GM19035 (cell line): ENCODE data around the gene ITGA1.

Experiments
- ATAC-seq: cut with Tn5 transposase; IDR thresholded peaks from one replicate; pipeline ENCODE4 v1.9.1; 2021; ENCODE audit not compliant: unreplicated experiment

Gene ITGA1

GRCh38 chr5:52894451-52894850 lies 106.7 kb downstream of the ITGA1 start:
- ATAC-seq, result no peak

GRCh38 chr5:52895075-52895474 lies 107.4 kb downstream of the ITGA1 start:
- ATAC-seq, result no peak

GRCh38 chr5:52895572-52896413 lies 108.1 kb downstream of the ITGA1 start:
- no peak for ATAC-seq

GRCh38 chr5:52896534-52897237 lies 109.0 kb downstream of the ITGA1 start:
- ATAC-seq, result no peak

GRCh38 chr5:52897238-52897614 lies 109.5 kb downstream of the ITGA1 start:
- no peak for ATAC-seq

GRCh38 chr5:52898961-52899680 lies 111.4 kb downstream of the ITGA1 start:
- no peak for ATAC-seq

GRCh38 chr5:52903142-52903541 lies 115.4 kb downstream of the ITGA1 start:
- ATAC-seq, result no peak

- ATAC-seq, result no peak
These were observed 118.6 kb downstream of the ITGA1 start for GRCh38 chr5:52906343-52906742.

GRCh38 chr5:52906845-52907244 lies 119.1 kb downstream of the ITGA1 start:
- no peak for ATAC-seq

GRCh38 chr5:52909192-52909591 lies 121.5 kb downstream of the ITGA1 start:
- no peak for ATAC-seq

GRCh38 chr5:52910071-52910470 lies 122.4 kb downstream of the ITGA1 start:
- ATAC-seq, result no peak

GRCh38 chr5:52915176-52915875 lies 127.6 kb downstream of the ITGA1 start:
- ATAC-seq, result peak; percentile 99

GRCh38 chr5:52920929-52921328 lies 133.2 kb downstream of the ITGA1 start:
- no peak for ATAC-seq

- ATAC-seq, result no peak
These were observed 134.7 kb downstream of the ITGA1 start for GRCh38 chr5:52922384-52922783.

GRCh38 chr5:52924456-52924855 lies 136.7 kb downstream of the ITGA1 start:
- no peak for ATAC-seq

GRCh38 chr5:52925001-52925400 lies 137.3 kb downstream of the ITGA1 start:
- ATAC-seq, result no peak

GRCh38 chr5:52928689-52929088 lies 141.0 kb downstream of the ITGA1 start:
- ATAC-seq, result no peak

- no peak for ATAC-seq
These were observed 150.5 kb downstream of the ITGA1 start for GRCh38 chr5:52938226-52938625.

- ATAC-seq, result no peak
These were observed 155.6 kb downstream of the ITGA1 start for GRCh38 chr5:52943285-52943684.

GRCh38 chr5:52943808-52944207 lies 156.1 kb downstream of the ITGA1 start:
- ATAC-seq, result no peak

- no peak for ATAC-seq
These were observed 157.3 kb downstream of the ITGA1 start for GRCh38 chr5:52945040-52945439.
